Adipocyte (in vitro differentiated cells): Measurements from ENCODE around the gene USP26.
"Not testable (repeated sequence)": the region's sequence is repeated elsewhere in the genome, so short reads cannot be mapped to it uniquely, and the experiment has no call there.

Experiments
- DNase-seq: peaks from one replicate; pipeline ENCODE4 v3.0.0-alpha.2; 2015; ENCODE audit warnings: low read depth
- H3K27me3 ChIP-seq: replicated peaks from 2 replicates; pipeline ENCODE4 v1.7.0; 2013; ENCODE audit warnings: mild to moderate bottlenecking, low read length, moderate library complexity; ENCODE audit not compliant: control insufficient read depth, insufficient read depth
- H3K36me3 ChIP-seq: 2 replicates; pipeline ENCODE4 v1.7.0; 2013; ENCODE audit warnings: low read length, mild to moderate bottlenecking, moderate library complexity; ENCODE audit not compliant: control insufficient read depth, insufficient read depth, severe bottlenecking
- H3K4me1 ChIP-seq: 2 replicates; pipeline ENCODE4 v1.7.0; 2013; ENCODE audit warnings: mild to moderate bottlenecking, low read length, moderate library complexity; ENCODE audit not compliant: control insufficient read depth, insufficient read depth
- H3K4me3 ChIP-seq: 2 replicates; pipeline ENCODE4 v1.7.0; 2013; ENCODE audit warnings: mild to moderate bottlenecking, low read length, moderate library complexity
- H3K9ac ChIP-seq: 2 replicates; pipeline ENCODE4 v1.7.0; 2013; ENCODE audit warnings: mild to moderate bottlenecking, low read length, moderate library complexity
- H3K9me3 ChIP-seq: 2 replicates; pipeline ENCODE4 v1.7.0; 2013; ENCODE audit warnings: mild to moderate bottlenecking, low read length, moderate library complexity; ENCODE audit not compliant: control insufficient read depth

The USP26 gene

DNA sequence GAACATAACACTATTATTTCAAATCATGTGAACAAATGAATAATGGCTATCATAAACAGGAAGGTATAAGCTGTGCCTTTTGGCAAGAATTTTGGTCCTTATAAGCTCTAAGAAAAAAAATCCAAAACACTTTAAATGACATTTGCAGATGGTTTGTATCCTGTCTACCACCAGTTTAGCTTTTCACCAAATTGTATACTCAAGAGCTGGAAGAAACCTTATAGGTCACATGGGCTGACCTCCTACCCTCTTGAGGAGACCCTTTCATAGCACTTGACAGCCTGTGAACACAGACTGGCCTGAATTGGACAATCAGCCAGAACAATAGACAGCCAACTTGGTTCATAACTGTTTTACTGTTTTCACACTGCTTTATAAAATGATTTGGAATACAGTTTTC lies 24.3 kb downstream of the USP26 start:
- DNase-seq, result no peak
- no peaks in the 10 kb centered on the region for H3K4me1 ChIP-seq
- peaks cover 2% of the 10 kb centered on the region for H3K27me3 ChIP-seq
- H3K9me3 ChIP-seq, result peaks cover 17% of the 10 kb centered on the region
- H3K9ac ChIP-seq, result no peak overlapping the region
- no peaks in the 10 kb centered on the region for H3K36me3 ChIP-seq
- no peak overlapping the region for H3K4me3 ChIP-seq

DNA sequence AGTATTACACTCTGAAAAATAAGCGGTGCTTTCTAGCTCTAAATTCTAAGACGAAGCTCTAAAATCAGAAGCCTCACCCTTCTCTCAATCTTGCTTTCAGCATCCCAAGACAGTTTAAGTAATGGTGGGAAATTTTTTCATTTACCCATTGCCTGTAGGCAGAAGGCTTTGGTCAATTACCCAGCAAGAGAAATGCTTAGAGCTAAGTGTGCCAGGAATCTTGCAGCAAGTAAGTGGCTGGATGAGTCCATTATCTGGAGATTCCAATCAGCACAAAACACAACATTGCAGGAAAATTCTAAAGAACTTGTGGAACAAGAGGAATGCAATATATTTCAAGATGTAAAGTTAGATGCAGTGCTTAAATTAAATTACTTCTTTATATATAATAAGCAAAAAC lies 28.4 kb downstream of the USP26 start:
- H3K9ac ChIP-seq, result no peak overlapping the region
- no peaks in the 10 kb centered on the region for H3K27me3 ChIP-seq
- H3K4me1 ChIP-seq, result no peaks in the 10 kb centered on the region
- no peak overlapping the region for H3K4me3 ChIP-seq
- no peaks in the 10 kb centered on the region for H3K9me3 ChIP-seq
- DNase-seq, result no peak
- H3K36me3 ChIP-seq, result no peaks in the 10 kb centered on the region

DNA sequence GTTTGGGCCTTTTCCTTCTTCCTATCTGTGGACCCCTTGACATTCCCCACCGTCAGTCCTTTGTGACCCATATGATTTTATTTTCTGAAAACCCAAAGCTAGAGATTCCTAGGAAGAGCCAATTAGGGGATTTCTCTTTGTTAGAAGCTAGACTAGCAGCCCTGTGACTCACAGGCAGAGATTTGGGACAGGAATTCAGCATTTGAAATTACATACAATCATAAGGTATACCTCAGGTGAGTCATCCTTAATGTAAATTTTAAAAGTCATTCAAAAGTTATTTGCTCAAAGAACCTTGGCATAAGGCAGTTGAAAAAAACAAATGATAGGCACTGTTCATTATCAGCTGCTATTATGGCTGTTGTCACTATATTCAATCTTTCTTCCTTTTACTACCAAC lies 40.6 kb downstream of the USP26 start:
- Histone ChIP-seq H3K27me3 (peaks cover 15% of the 10 kb centered on the region), H3K9me3 (no peaks in the 10 kb centered on the region), H3K9ac (no peak overlapping the region), H3K4me1 (no peaks in the 10 kb centered on the region), H3K4me3 (no peak overlapping the region), H3K36me3 (no peaks in the 10 kb centered on the region)
- no peak for DNase-seq

DNA sequence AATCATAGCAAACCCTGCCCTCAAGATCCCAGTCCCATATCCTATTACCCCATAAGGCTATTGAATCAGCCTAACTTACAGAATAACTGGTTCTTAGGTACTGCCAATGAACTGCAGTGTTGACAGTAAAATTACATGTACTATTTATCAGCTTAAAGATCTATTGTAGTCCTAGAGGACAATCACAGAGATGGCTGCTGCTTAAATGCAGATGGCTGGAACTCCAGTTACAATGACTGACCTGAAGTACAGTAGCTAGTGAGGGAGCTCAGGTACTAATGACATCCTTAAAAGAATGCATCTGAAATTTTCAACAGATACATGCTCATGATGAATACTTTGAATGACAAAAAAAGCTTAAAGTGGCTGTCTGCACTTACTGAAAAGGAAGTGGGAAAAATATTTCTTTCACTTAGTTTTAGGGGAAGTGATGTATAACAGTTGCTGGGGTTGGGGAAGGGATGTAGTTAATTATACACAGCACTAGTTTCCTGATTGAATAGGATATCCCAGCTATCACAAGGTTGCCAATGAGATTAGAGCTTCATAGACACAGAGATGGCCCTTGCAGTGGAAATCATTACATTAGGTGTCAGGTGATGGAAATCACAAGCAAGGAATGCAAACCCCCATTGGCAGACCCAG lies 42.0 kb downstream of the USP26 start:
- H3K4me3 ChIP-seq, result no peak overlapping the region
- H3K36me3 ChIP-seq, result no peaks in the 10 kb centered on the region
- H3K27me3 ChIP-seq, result peaks cover 20% of the 10 kb centered on the region
- no peak overlapping the region for H3K9ac ChIP-seq
- DNase-seq, result no peak
- H3K9me3 ChIP-seq, result peaks cover 3% of the 10 kb centered on the region
- no peaks in the 10 kb centered on the region for H3K4me1 ChIP-seq

- Histone ChIP-seq H3K4me1 (no peaks in the 10 kb centered on the region), H3K4me3 (no peak overlapping the region), H3K9me3 (peaks cover 3% of the 10 kb centered on the region), H3K36me3 (no peaks in the 10 kb centered on the region), H3K27me3 (peaks cover 28% of the 10 kb centered on the region), H3K9ac (no peak overlapping the region)
- peak; percentile 45 for DNase-seq
These were observed 42.9 kb downstream of the USP26 start for GRCh38 chrX:133053861-133054598.

DNA sequence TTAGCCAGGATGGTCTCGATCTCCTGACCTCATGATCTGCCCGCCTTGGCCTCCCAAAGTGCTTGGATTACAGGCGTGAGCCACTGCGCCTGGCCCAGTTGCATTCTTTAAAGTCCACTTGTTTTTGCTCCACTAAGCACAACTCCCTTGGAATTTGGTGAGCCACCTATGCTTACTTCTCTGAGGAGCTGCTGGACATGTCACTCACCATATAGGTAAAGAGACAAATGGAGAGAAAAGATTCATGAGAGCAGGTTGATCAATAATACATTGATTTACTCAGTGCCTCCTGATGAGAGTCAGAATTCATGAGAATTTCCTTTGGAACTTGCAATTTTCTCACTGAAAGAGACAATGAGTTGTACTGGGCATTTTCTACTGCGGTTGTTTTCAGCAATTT lies 48.2 kb downstream of the USP26 start:
- peaks cover 3% of the 10 kb centered on the region for H3K9me3 ChIP-seq
- no peaks in the 10 kb centered on the region for H3K36me3 ChIP-seq
- peaks cover 29% of the 10 kb centered on the region for H3K27me3 ChIP-seq
- H3K4me1 ChIP-seq, result no peaks in the 10 kb centered on the region
- no peak for DNase-seq
- no peak overlapping the region for H3K9ac ChIP-seq
- H3K4me3 ChIP-seq, result no peak overlapping the region

GRCh38 chrX:133046601-133047000 lies 50.3 kb downstream of the USP26 start:
- Histone ChIP-seq H3K9ac (no peak overlapping the region), H3K4me1 (no peaks in the 10 kb centered on the region), H3K36me3 (no peaks in the 10 kb centered on the region), H3K4me3 (no peak overlapping the region), H3K27me3 (peaks cover 29% of the 10 kb centered on the region), H3K9me3 (peaks cover 3% of the 10 kb centered on the region)
- no peak for DNase-seq

- Histone ChIP-seq H3K36me3 (no peaks in the 10 kb centered on the region), H3K9me3 (peaks cover under 1% of the 10 kb centered on the region), H3K4me3 (no peak overlapping the region), H3K9ac (no peak overlapping the region), H3K4me1 (no peaks in the 10 kb centered on the region), H3K27me3 (peaks cover 27% of the 10 kb centered on the region)
- DNase-seq, result peak; percentile 60
These were observed 50.9 kb downstream of the USP26 start for GRCh38 chrX:133045986-133046385.

DNA sequence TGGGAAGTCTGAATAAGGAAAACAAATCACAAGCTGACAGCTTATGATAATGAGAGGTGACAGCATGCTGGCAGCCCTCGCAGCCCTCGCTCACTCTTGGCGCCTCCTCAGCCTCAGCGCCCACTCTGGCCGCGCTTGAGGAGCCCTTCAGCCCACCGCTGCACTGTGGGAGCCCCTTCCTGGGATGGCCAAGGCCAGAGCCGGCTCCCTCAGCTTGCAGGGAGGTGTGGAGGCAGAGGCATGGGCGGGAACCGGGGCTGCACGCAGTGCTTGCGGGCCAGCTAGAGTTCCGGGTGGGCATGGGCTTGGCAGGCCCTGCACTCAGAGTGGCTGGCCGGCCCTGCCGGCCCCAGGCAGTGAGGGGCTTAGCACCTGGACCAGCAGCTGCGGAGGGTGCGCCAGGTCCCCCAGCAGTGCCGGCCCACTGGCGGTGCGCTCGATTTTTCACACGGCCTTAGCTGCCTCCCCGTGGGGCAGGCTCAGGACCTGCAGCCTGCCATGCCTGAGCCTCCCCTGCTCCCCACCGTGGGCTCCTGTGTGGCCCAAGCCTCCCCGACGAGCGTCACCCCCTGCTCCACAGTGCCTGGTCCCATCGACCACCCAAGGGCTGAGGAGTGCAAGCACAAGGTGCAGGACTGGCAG lies 52.6 kb downstream of the USP26 start:
- Histone ChIP-seq H3K9me3 (peaks cover 17% of the 10 kb centered on the region), H3K27me3 (peaks cover 17% of the 10 kb centered on the region)
- not testable (repeated sequence) for DNase-seq, H3K9ac ChIP-seq, H3K36me3 ChIP-seq, H3K4me1 ChIP-seq, H3K4me3 ChIP-seq

- H3K27me3 ChIP-seq, result peaks cover 14% of the 10 kb centered on the region
- no peaks in the 10 kb centered on the region for H3K36me3 ChIP-seq
- no peak overlapping the region for H3K9ac ChIP-seq
- no peaks in the 10 kb centered on the region for H3K4me1 ChIP-seq
- no peak overlapping the region for H3K4me3 ChIP-seq
- DNase-seq, result no peak
- peaks cover 26% of the 10 kb centered on the region for H3K9me3 ChIP-seq
These were observed 54.6 kb downstream of the USP26 start for GRCh38 chrX:133042260-133042659.

DNA sequence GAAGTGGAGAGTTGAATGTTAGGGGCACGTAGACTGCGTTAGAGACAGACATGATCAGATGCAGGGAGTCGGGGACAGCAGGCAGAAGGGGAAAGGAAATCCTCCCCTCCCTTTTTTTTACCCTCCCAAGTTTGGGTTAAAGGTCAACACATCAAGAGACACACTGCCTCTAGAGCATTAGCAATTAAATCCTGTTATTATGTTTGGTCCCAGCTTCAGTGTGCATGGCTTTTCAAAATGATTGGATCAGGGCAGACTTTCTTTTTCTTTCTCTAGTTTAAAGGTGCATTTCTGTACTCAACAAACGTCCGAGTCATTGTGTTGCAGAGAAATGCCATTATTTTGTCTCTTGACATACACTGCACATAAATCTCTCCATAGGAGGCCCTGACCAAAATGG lies 63.9 kb downstream of the USP26 start:
- H3K9ac ChIP-seq, result no peak overlapping the region
- no peak for DNase-seq
- no peaks in the 10 kb centered on the region for H3K4me1 ChIP-seq
- H3K4me3 ChIP-seq, result no peak overlapping the region
- peaks cover 38% of the 10 kb centered on the region for H3K27me3 ChIP-seq
- no peaks in the 10 kb centered on the region for H3K36me3 ChIP-seq
- H3K9me3 ChIP-seq, result peaks cover 10% of the 10 kb centered on the region
